Panc1 (cell line): ENCODE measurements around the gene IFNL3.

ENCODE experiments used
- CTCF ChIP-seq: fragments of 450-650 bp; IDR thresholded peaks from 2 replicates; pipeline ENCODE4 v1.5.1; 2017; ENCODE audit warnings: mild to moderate bottlenecking
- POLR2AphosphoS5 ChIP-seq: IDR thresholded peaks from 2 replicates; pipeline ENCODE4 v1.6.1; 2012; ENCODE audit warnings: mild to moderate bottlenecking, low read depth, low read length, moderate library complexity
- REST ChIP-seq, 2 experiments: IDR thresholded peaks; 2 replicates each; pipeline ENCODE4 v1.6.1; 2011 to 2012; ENCODE audit warnings: low read depth in 2 of 2, control low read depth in 1 of 2, low read length in 1 of 2, mild to moderate bottlenecking in 1 of 2, moderate library complexity in 1 of 2; ENCODE audit not compliant: insufficient read depth in 1 of 2
- SIN3A ChIP-seq: IDR thresholded peaks from 2 replicates; pipeline ENCODE4 v1.6.1; 2012; ENCODE audit warnings: low read depth, mild to moderate bottlenecking, low read length, moderate library complexity, borderline replicate concordance; ENCODE audit not compliant: insufficient read depth

GRCh38 chr19:39212375-39212742 is 32.4 kb downstream of the IFNL3 start:
- TF ChIP-seq REST (IDR thresholded peaks at IDR 0.05; ENCODE audit: insufficient read depth in 1 of 2, low read depth in 2 of 2, low read length in 1 of 2) (no peak), CTCF (no peak), POLR2AphosphoS5 (no peak), SIN3A (no peak)
